Chondrocyte (in vitro differentiated cells): ENCODE data around the gene LITAF. TPM values are rescaled to one million over a fixed set of nuclear protein-coding genes. Genes with fewer than 3 reads are reported as not detected.

ENCODE experiments used
- DNase-seq: peaks from one replicate; pipeline ENCODE4 v3.0.0; 2021; ENCODE audit warnings: mixed read lengths, low spot score
- H3K27ac Mint-ChIP-seq: one replicate; pipeline ENCODE4 v1.8.0; 2021; ENCODE audit warnings: mild to moderate bottlenecking, moderate library complexity, mixed read lengths; ENCODE audit not compliant: unreplicated experiment
- H3K27me3 Mint-ChIP-seq: 2 replicates; pipeline ENCODE4 v1.8.0; 2021; ENCODE audit warnings: low read depth, mixed read lengths
- H3K36me3 Mint-ChIP-seq: 2 replicates; pipeline ENCODE4 v1.8.0; 2021; ENCODE audit warnings: low read depth, mixed read lengths
- H3K4me1 Mint-ChIP-seq: 2 replicates; pipeline ENCODE4 v1.8.0; 2021; ENCODE audit warnings: low read depth, mild to moderate bottlenecking, mixed read lengths
- H3K4me3 Mint-ChIP-seq: one replicate; pipeline ENCODE4 v1.8.0; 2021; ENCODE audit warnings: mild to moderate bottlenecking, moderate library complexity, mixed read lengths; ENCODE audit not compliant: unreplicated experiment
- H3K9me3 Mint-ChIP-seq: 2 replicates; pipeline ENCODE4 v1.8.0; 2021; ENCODE audit warnings: low read depth, mixed read lengths
- CTCF ChIP-seq: fragments of 200-600 bp; sonication (generic); IDR thresholded peaks from 2 replicates; pipeline ENCODE4 v1.5.0; 2021; ENCODE audit warnings: antibody characterized with exemption, mild to moderate bottlenecking, moderate library complexity
- total RNA-seq: library from RNA; stranded (reverse); gene quantifications from 3 replicates; pipeline ENCODE4 v1.2.1, GENCODE V29; 2021

LITAF gene
- total RNA-seq, 1 donor from 2014 or later, result 91.9 TPM

DNA sequence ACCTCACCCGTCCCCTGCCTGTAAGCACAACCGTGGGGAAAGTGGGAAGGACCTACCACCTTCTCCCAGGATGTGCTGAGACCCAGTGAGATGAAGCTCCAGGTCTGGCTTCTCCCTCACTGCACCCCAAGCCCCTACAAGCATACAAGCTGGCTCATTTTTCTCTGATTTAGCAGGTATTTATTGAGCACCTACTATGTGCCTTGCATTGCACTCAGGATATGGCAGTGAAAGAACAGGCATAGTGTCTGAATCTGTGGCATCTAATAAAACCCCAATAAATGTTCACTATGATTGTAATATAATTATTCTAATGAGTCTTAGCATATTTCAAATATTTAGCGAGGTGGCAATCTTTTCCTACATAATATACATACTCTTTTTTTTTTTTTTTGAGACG lies 84.5 kb downstream of the LITAF start:
- H3K4me1 Mint-ChIP-seq, result peaks cover 9% of the 10 kb centered on the region
- H3K27ac Mint-ChIP-seq, result no peak overlapping the region
- no peaks in the 10 kb centered on the region for H3K27me3 Mint-ChIP-seq
- H3K9me3 Mint-ChIP-seq, result no peaks in the 10 kb centered on the region
- no peak for TF ChIP-seq CTCF
- DNase-seq, result no peak
- H3K4me3 Mint-ChIP-seq, result no peak overlapping the region
- H3K36me3 Mint-ChIP-seq, result no peaks in the 10 kb centered on the region

- no peak for TF ChIP-seq CTCF
- H3K4me3 Mint-ChIP-seq, result no peak overlapping the region
- H3K27ac Mint-ChIP-seq, result no peak overlapping the region
- peaks cover 15% of the 10 kb centered on the region for H3K4me1 Mint-ChIP-seq
- H3K9me3 Mint-ChIP-seq, result no peaks in the 10 kb centered on the region
- no peak for DNase-seq
- no peaks in the 10 kb centered on the region for H3K27me3 Mint-ChIP-seq
- H3K36me3 Mint-ChIP-seq, result no peaks in the 10 kb centered on the region
Measured at GRCh38 chr16:11501632-11502031, 85.1 kb downstream of the LITAF start.

DNA sequence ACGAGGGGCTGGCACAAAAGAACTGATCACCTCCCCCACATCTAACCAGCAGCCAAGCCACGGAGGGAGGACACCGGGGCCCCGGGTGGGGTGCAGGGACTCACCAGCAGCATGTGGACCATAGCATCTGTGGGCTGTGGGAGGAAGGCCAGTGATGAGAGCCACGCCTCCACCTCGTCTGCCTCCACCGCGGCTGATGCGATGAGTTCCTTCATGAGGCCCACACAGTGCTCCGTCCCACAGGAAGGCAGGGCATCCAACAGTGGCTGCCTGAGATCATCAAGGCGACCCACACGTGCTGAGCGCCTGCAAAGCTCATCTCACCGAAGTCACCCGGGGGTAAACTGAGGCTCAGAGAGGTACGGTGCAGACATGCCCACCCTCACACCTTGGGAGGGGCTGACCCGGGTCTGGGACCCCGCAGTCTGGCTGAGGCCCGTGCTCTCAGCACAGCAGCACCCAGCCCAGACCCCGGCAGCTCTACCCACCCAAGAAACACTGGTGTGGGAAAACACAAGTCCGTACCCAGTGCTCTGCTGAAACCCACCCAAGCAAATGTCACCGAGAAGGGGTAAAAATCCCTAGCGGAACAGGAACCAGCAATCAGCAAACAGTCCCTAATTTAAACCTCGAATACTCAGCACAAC lies 85.9 kb downstream of the LITAF start:
- H3K36me3 Mint-ChIP-seq, result no peaks in the 10 kb centered on the region
- H3K4me3 Mint-ChIP-seq, result no peak overlapping the region
- DNase-seq, result no peak
- H3K27me3 Mint-ChIP-seq, result no peaks in the 10 kb centered on the region
- no peak overlapping the region for H3K27ac Mint-ChIP-seq
- TF ChIP-seq CTCF, result no peak
- no peaks in the 10 kb centered on the region for H3K9me3 Mint-ChIP-seq
- peaks cover 23% of the 10 kb centered on the region for H3K4me1 Mint-ChIP-seq

DNA sequence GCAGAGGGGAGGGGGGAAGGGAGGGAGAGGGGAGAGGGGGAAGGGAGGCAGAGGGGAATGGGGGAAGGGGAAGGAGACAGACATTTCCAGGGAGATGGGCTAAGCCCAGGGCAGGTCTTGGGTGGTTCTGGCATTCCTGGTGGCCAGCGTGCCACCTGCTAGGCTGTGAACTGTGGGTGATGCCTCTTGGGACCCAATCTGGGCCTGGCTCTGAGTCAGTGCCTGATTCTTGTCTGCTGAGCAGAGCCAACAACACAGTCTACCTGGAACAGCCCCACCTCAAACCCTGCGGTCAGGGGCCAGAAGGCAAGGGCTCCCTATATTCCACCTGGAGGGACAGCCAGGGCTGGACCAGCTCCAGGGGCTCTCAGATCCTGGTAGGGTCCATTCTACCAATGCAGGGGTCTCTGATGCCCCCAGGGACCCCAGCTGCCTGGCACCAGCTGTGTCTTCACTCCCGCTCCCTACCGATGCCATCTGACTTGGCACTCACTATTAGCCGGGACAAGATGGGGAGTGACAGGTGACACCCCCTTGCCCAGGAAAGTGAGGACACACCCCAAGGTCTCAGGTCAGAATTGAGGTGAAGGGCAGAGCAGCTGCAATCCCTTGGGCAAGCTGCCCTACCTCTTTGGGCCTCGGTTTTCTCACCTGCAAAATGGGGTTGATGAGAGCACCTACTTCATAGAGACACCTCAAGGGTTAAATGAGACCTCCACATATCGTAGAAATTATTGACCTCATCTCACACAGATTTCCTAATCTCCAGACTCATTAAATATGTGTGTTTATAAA lies 87.2 kb downstream of the LITAF start:
- peaks cover 32% of the 10 kb centered on the region for H3K4me1 Mint-ChIP-seq
- H3K4me3 Mint-ChIP-seq, result no peak overlapping the region

More for the DNA sequence above, 87.2 kb downstream of the LITAF start:
- no peaks in the 10 kb centered on the region for H3K27me3 Mint-ChIP-seq
- no peak for TF ChIP-seq CTCF
- no peaks in the 10 kb centered on the region for H3K9me3 Mint-ChIP-seq
- H3K27ac Mint-ChIP-seq, result no peak overlapping the region
- H3K36me3 Mint-ChIP-seq, result no peaks in the 10 kb centered on the region
- no peak for DNase-seq
